ENCODE data around the gene LDB2.

DNA sequence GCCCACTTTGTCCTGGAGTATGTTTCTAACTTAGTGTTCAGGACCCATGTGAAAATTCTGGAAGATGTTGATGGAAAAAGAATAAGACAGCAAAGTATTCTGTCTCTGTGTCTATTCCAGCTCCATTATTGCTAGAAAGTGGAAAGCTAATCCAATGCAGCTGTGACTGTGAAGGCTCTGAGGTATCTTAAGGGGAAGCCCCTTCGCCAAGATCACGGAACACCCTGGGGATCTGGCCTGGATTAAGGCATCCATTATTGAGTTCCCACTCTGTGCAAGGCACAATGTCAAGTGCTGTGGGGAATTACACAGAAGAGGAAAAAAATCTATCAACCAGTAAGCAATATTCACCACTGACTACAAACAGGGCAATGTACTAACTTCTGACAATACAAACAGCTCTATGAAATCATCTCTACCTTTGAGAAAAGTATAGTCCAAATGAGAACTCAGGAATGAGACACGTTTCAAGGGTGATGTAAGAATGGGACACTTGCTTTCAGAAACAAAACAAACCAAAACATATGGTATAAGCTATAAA lies 222.1 kb downstream of the LDB2 start:
- TF ChIP-seq, protein P1, sequence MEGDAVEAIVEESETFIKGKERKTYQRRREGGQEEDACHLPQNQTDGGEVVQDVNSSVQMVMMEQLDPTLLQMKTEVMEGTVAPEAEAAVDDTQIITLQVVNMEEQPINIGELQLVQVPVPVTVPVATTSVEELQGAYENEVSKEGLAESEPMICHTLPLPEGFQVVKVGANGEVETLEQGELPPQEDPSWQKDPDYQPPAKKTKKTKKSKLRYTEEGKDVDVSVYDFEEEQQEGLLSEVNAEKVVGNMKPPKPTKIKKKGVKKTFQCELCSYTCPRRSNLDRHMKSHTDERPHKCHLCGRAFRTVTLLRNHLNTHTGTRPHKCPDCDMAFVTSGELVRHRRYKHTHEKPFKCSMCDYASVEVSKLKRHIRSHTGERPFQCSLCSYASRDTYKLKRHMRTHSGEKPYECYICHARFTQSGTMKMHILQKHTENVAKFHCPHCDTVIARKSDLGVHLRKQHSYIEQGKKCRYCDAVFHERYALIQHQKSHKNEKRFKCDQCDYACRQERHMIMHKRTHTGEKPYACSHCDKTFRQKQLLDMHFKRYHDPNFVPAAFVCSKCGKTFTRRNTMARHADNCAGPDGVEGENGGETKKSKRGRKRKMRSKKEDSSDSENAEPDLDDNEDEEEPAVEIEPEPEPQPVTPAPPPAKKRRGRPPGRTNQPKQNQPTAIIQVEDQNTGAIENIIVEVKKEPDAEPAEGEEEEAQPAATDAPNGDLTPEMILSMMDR (IDR thresholded peaks at IDR 0.05; ENCODE audit: insufficient read depth, low read depth, low read length), result no peak
- TF ChIP-seq EZH2 (IDR thresholded peaks at IDR 0.05; ENCODE audit: insufficient read depth, low read length), result no peak

Data from astrocyte (in vitro differentiated cells and primary cell).